Vagina (tissue), 2 donors: ENCODE measurements around the gene AGAP5. TPM values are rescaled to one million over a fixed set of nuclear protein-coding genes. Genes with fewer than 3 reads are reported as not detected.
"Not testable (repeated sequence)": the region's sequence is repeated elsewhere in the genome, so short reads cannot be mapped to it uniquely, and the experiment has no call there.

Experiments used
- DNase-seq, 2 donors: peaks; one replicate each; pipeline ENCODE4 v3.0.0-alpha.2; 2017; ENCODE audit errors: extremely low spot score in 2 of 2
- H3K27ac ChIP-seq: fragments of 200-600 bp; sonication (generic); one replicate; pipeline ENCODE4 v1.5.1; 2019
- H3K27me3 ChIP-seq: fragments of 200-600 bp; sonication (generic); one replicate; pipeline ENCODE4 v1.5.1; 2019
- H3K36me3 ChIP-seq, 2 donors: fragments of 200-600 bp; sonication (generic); one replicate each; pipeline ENCODE4 v1.5.1; 2017 to 2019
- H3K4me1 ChIP-seq: fragments of 200-600 bp; sonication (generic); one replicate; pipeline ENCODE4 v1.5.1; 2019
- H3K4me3 ChIP-seq, 2 donors: fragments of 200-600 bp; sonication (generic); 1 replicate in 1 of 2; 2 replicates in 1 of 2; pipeline ENCODE4 v1.5.1; 2016 to 2019
- H3K9me3 ChIP-seq: fragments of 200-600 bp; sonication (generic); one replicate; pipeline ENCODE4 v1.5.1; 2019
- CTCF ChIP-seq, 3 experiments: fragments of 450-650 bp in 2 of 3; fragments of 200-600 bp in 1 of 3; sonication (generic) in 1 of 3; IDR thresholded peaks; one replicate each; pipeline ENCODE4 v1.5.1; 2017 to 2019; ENCODE audit warnings: antibody characterized with exemption in 3 of 3, mild to moderate bottlenecking in 2 of 3, moderate library complexity in 2 of 3
- POLR2A ChIP-seq, 2 donors: fragments of 450-650 bp; IDR thresholded peaks; one replicate each; pipeline ENCODE4 v1.6.1; 2017; ENCODE audit warnings: antibody characterized with exemption in 2 of 2, mild to moderate bottlenecking in 2 of 2, moderate library complexity in 2 of 2
- POLR2AphosphoS5 ChIP-seq, 2 donors: sonication (generic); formaldehyde crosslinking; IDR thresholded peaks; one replicate each; pipeline ENCODE4 v1.9.0; 2017; ENCODE audit warnings: antibody characterized with exemption in 2 of 2, mild to moderate bottlenecking in 2 of 2, low read depth in 1 of 2; ENCODE audit not compliant: insufficient read depth in 1 of 2
- intact Hi-C: fragments of 100-400 bp; cut with DNase I; formaldehyde crosslinking; loops from one replicate; pipeline ENCODE4 v1.15.1; 2023
- total RNA-seq: library from RNA; depleted of rRNA; stranded (reverse); fragments of >200 nt; gene quantifications from one replicate; pipeline ENCODE4 v1.2.3, GENCODE V29; 2016

Gene AGAP5
- total RNA-seq, 1 donor from 2014 or later = 5.4 TPM

- H3K4me1 ChIP-seq = peaks cover 42% of the 10 kb centered on the region
- peaks cover 0 to 14% of the 10 kb centered on the region in 2 donors for H3K36me3 ChIP-seq
- TF ChIP-seq CTCF (IDR thresholded peaks at IDR 0.05) = no peak
- no peak for TF ChIP-seq POLR2AphosphoS5 (IDR thresholded peaks at IDR 0.05; ENCODE audit: insufficient read depth in 1 of 2, low read depth in 1 of 2)
- TF ChIP-seq POLR2A (IDR thresholded peaks at IDR 0.05) = no peak
- H3K4me3 ChIP-seq = no peak overlapping the region
- no peak overlapping the region for H3K27ac ChIP-seq
- no peaks in the 10 kb centered on the region for H3K9me3 ChIP-seq
- no peak for DNase-seq
- no peaks in the 10 kb centered on the region for H3K27me3 ChIP-seq
- intact Hi-C loops = no loop called here
Observed at GRCh38 chr10:73742454-73742734, 44.5 kb upstream of the AGAP5 start.

DNA sequence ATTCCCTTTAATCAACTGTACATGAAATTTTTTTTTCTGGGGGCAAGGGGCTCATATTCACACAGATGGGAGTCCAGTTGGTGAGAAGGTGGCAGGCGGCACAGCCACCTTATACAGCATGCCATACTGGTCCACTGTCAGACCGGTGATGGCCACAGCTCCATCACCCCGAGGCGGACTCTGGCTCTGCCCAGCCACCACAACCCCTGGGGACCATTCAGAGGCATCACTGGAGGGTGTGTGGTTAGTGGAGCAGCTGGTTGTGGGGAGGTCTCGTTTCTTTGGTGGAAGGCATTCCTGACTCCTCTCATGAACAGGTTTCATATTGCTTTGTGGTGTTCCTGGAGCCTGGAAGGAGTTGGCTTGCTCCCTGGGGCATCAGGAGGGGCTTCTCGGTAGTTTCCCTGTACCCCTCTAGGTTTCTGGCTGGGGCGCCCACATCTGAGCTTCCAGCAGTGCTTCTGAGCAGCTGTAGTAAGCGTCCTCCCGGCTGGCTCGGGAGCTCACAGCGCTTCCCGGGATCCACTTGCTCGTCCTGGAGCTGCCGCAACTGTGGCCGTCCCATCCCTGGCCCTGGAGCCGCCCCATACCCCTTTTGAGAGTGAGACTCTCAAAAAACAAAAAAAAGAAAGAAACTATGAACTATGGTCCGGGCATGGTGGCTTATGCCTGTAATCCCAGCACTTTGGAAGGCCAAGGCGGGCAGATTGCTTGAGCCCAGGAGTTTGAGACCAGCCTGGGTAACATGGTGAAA lies 42.8 kb upstream of the AGAP5 start:
- H3K9me3 ChIP-seq, DNase-seq, intact Hi-C loops, H3K27ac ChIP-seq, H3K36me3 ChIP-seq, H3K27me3 ChIP-seq, H3K4me3 ChIP-seq: not testable (repeated sequence)
- H3K4me1 ChIP-seq = peaks cover 27% of the 10 kb centered on the region

- intact Hi-C loops = no loop called here
- Histone ChIP-seq H3K27ac (no peak overlapping the region), H3K27me3 (no peaks in the 10 kb centered on the region), H3K4me3 (no peak overlapping the region), H3K36me3 (peaks cover 0 to 22% of the 10 kb centered on the region in 2 donors), H3K4me1 (peaks cover 35% of the 10 kb centered on the region), H3K9me3 (no peaks in the 10 kb centered on the region)
- TF ChIP-seq POLR2AphosphoS5 (IDR thresholded peaks at IDR 0.05; ENCODE audit: insufficient read depth in 1 of 2, low read depth in 1 of 2) = no peak
- no peak for TF ChIP-seq CTCF (IDR thresholded peaks at IDR 0.05)
- no peak for TF ChIP-seq POLR2A (IDR thresholded peaks at IDR 0.05)
- no peak for DNase-seq
Observed at GRCh38 chr10:73734796-73735305, 36.9 kb upstream of the AGAP5 start.

DNA sequence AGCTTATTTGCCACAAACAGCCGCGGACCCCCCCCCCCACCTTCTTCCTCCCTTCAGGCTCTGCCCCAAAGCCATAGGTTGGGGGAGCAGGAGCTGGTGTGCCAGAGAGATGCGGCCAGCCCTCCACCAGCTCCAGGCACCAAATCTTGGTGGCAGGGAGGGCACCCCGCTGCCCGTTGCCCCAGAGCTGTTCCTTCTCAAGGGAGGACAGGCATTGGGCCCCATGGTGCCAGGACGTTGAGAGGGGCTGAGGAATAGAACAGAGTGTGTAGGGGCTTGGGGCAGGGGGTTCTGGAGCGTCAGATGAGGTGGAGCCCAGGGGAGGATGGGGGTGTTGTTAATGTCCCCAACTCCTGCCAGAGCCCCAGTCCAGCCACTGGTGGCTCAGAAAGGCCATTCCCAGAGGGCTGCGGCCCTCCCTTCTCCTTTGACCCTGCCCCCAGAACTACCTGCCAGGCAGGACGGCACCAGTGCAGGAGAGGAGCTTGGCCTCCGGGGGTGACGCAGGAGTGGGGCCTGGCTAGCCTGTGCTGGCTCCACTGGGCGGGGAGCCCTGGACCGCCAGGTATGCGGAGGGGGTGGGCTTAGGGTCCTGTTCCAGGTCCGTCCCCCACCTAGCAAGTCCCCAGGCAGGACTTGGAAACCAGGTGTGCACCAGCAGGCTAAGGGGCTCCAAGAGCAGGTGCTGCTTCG lies 36.3 kb upstream of the AGAP5 start:
- H3K4me3 ChIP-seq = no peak overlapping the region
- H3K36me3 ChIP-seq = peaks cover 0 to 22% of the 10 kb centered on the region in 2 donors
- TF ChIP-seq POLR2AphosphoS5 (IDR thresholded peaks at IDR 0.05; ENCODE audit: insufficient read depth in 1 of 2, low read depth in 1 of 2) = no peak
- TF ChIP-seq POLR2A (IDR thresholded peaks at IDR 0.05) = no peak
- no peak for TF ChIP-seq CTCF (IDR thresholded peaks at IDR 0.05)
- H3K9me3 ChIP-seq = no peaks in the 10 kb centered on the region
- H3K27ac ChIP-seq = no peak overlapping the region
- H3K27me3 ChIP-seq = no peaks in the 10 kb centered on the region
- DNase-seq = no peak
- H3K4me1 ChIP-seq = peaks cover 35% of the 10 kb centered on the region
- intact Hi-C loops = no loop called here

DNA sequence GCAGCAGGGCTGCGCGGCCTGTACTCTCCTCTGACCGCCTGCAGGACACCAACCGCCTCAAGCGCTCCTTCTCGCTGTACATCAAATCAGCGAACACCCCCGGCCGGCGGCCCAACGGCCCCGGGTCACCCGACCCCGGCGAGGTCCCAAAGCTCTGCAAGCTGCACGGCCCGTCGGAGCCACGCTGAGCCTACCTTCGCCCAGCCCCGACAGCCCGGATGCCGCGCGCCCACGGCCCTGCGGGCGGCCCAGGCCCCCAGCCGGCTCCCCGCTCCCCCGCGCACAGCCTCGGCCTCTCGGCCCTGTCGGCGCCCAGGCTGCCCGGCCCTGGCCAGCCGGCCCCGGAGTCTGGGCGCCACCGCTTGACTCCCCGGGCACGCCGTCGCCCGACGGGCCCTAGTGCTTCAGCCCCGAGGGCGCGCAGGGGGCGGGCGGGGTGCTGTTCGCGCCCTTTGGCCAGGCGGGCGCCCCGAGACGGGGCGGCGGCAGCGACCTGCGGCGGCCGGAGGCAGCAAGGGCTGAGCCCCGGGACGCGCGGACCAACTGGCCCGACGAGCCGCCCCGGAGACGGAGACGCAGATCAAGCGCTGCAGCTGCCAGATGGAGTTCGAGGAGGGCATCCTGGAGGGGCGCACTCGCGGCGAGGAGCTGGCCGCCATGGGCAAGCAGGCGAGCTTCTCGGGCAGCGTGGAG lies 35.2 kb upstream of the AGAP5 start:
- Histone ChIP-seq H3K4me3 (peak overlapping the region in 1 of 2 donors; percentile 18), H3K27me3 (no peaks in the 10 kb centered on the region), H3K36me3 (peaks cover 0 to 22% of the 10 kb centered on the region in 2 donors), H3K4me1 (peaks cover 35% of the 10 kb centered on the region), H3K27ac (no peak overlapping the region), H3K9me3 (no peaks in the 10 kb centered on the region)
- intact Hi-C loops = no loop called here
- no peak for DNase-seq
- TF ChIP-seq POLR2AphosphoS5 (IDR thresholded peaks at IDR 0.05; ENCODE audit: insufficient read depth in 1 of 2, low read depth in 1 of 2) (no peak), POLR2A (IDR thresholded peaks at IDR 0.05) (no peak), CTCF (IDR thresholded peaks at IDR 0.05) (no peak)
